ENCODE data around the gene VHLL. TPM values are rescaled to one million over a fixed set of nuclear protein-coding genes. Genes with fewer than 3 reads are reported as not detected.

VHLL gene
- total and polyA plus RNA-seq, 10 of the 15 experiments (the other 5 are each of a cell fraction or from before 2014, with no cell fraction given), result 0.23 TPM; not detected in 9

DNA sequence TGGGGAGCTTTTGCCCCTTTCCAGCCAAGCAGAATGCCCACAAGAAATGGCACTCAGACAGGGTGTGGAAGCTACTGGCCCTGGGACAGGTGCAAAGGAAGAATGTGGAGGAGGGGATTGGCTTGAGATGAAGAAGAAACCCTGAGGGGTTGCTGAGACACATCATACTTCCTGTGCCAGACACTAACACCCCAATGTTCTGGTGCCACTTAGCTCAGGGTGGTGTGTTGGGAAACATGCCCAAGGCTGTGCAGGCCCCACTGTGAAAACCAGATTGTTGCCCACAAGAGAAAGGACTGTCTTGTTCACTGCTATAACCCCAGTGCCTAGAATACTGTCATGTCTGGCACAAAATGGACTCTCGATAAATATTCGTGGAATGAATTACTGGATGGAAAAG is 41.4 kb downstream of the VHLL start:
- TF ChIP-seq ASH2L (IDR thresholded peaks at IDR 0.05; ENCODE audit: borderline replicate concordance, low read depth), result no peak
- no peak for TF ChIP-seq TCF12 (IDR thresholded peaks at IDR 0.05; ENCODE audit: low read depth, low read length)
- TF ChIP-seq MTA2 (IDR thresholded peaks at IDR 0.05; ENCODE audit: low read depth), result no peak
- TF ChIP-seq FOXK2 (IDR thresholded peaks at IDR 0.05), result no peak
- TF ChIP-seq, protein P1, sequence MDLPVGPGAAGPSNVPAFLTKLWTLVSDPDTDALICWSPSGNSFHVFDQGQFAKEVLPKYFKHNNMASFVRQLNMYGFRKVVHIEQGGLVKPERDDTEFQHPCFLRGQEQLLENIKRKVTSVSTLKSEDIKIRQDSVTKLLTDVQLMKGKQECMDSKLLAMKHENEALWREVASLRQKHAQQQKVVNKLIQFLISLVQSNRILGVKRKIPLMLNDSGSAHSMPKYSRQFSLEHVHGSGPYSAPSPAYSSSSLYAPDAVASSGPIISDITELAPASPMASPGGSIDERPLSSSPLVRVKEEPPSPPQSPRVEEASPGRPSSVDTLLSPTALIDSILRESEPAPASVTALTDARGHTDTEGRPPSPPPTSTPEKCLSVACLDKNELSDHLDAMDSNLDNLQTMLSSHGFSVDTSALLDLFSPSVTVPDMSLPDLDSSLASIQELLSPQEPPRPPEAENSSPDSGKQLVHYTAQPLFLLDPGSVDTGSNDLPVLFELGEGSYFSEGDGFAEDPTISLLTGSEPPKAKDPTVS (IDR thresholded peaks at IDR 0.05; ENCODE audit: low read depth, low read length), result no peak
- TF ChIP-seq RBBP5 (conservative IDR thresholded peaks at IDR 0.05), result no peak
- TF ChIP-seq ETV6 (conservative IDR thresholded peaks at IDR 0.05 in 1 of 2, IDR thresholded peaks at IDR 0.05 in 1 of 2; ENCODE audit: borderline replicate concordance in 1 of 2, low read depth in 1 of 2), result no peak
- TF ChIP-seq POU2F2 (IDR thresholded peaks at IDR 0.05; ENCODE audit: borderline replicate concordance, low read depth, low read length), result no peak
- TF ChIP-seq, protein P2, sequence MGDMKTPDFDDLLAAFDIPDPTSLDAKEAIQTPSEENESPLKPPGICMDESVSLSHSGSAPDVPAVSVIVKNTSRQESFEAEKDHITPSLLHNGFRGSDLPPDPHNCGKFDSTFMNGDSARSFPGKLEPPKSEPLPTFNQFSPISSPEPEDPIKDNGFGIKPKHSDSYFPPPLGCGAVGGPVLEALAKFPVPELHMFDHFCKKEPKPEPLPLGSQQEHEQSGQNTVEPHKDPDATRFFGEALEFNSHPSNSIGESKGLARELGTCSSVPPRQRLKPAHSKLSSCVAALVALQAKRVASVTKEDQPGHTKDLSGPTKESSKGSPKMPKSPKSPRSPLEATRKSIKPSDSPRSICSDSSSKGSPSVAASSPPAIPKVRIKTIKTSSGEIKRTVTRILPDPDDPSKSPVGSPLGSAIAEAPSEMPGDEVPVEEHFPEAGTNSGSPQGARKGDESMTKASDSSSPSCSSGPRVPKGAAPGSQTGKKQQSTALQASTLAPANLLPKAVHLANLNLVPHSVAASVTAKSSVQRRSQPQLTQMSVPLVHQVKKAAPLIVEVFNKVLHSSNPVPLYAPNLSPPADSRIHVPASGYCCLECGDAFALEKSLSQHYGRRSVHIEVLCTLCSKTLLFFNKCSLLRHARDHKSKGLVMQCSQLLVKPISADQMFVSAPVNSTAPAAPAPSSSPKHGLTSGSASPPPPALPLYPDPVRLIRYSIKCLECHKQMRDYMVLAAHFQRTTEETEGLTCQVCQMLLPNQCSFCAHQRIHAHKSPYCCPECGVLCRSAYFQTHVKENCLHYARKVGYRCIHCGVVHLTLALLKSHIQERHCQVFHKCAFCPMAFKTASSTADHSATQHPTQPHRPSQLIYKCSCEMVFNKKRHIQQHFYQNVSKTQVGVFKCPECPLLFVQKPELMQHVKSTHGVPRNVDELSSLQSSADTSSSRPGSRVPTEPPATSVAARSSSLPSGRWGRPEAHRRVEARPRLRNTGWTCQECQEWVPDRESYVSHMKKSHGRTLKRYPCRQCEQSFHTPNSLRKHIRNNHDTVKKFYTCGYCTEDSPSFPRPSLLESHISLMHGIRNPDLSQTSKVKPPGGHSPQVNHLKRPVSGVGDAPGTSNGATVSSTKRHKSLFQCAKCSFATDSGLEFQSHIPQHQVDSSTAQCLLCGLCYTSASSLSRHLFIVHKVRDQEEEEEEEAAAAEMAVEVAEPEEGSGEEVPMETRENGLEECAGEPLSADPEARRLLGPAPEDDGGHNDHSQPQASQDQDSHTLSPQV (IDR thresholded peaks at IDR 0.05), result no peak
- intact Hi-C loops (cut with micrococcal nuclease; ENCODE audit: unreplicated experiment), result no loop called here
- CTCF ChIA-PET, result interaction anchor here (0.9 to 1.2 kb wide), 2 partner anchors 62 to 112 kb away, joined by 3 to 4 read pairs; no protein-coding TSS in a partner anchor
- H3K9ac ChIP-seq (ENCODE audit: control insufficient read depth, insufficient read depth, low read length), result no peak overlapping the region
- no peaks in the 10 kb centered on the region for H3K9me3 ChIP-seq (replicated peaks; ENCODE audit: control insufficient read depth, insufficient read depth, low read length)
- no peaks in the 10 kb centered on the region for H3K79me2 ChIP-seq (ENCODE audit: control insufficient read depth, insufficient read depth, low read length)
- SMC1A ChIA-PET (ENCODE audit: uncharacterized antibody, unreplicated experiment), result interaction anchor here (2.0 kb wide), 1 partner anchor 11 kb away, joined by 4 read pairs; no protein-coding TSS in a partner anchor
- H3K4me2 ChIP-seq (ENCODE audit: control insufficient read depth, insufficient read depth), result no peak overlapping the region
- in situ Hi-C loops (cut with MboI), result no loop called here
- ATAC-seq (no peak), FAIRE-seq (no peak), DNase-seq (ENCODE audit: low read depth, low spot score) (no peak)
- no TSS peak for BruUV-seq (replicated peaks)
- no peak overlapping the region for H2AFZ ChIP-seq (ENCODE audit: control insufficient read depth, low read depth, low read length)
- no peak overlapping the region for H3K27ac ChIP-seq (ENCODE audit: control insufficient read depth, insufficient read depth)
- WGBS (ENCODE audit: insufficient coverage, insufficient replicate concordance, low lambda C conversion rate, missing lambda C conversion rate), result 56% methylated on average over 2 of the region's 2 CpGs
- POLR2A ChIA-PET, result interaction anchor here (0.5 kb wide), 1 partner anchor 115 kb away, joined by 3 read pairs; no protein-coding TSS in a partner anchor
- H3K4me1 ChIP-seq (ENCODE audit: control insufficient read depth, insufficient read depth, low read length), result no peaks in the 10 kb centered on the region
- H3K27me3 ChIP-seq (replicated peaks in 1 of 2; ENCODE audit: control insufficient read depth in 2 of 2, insufficient read depth in 2 of 2, low read length in 1 of 2), result no peaks in the 10 kb centered on the region
- peaks cover 41 to 45% of the 10 kb centered on the region in 2 experiments for H3K36me3 ChIP-seq (ENCODE audit: control insufficient read depth in 2 of 2, insufficient read depth in 2 of 2, low read length in 1 of 2)
- H3K4me3 ChIP-seq, result no peak overlapping the region
- H4K20me1 ChIP-seq (ENCODE audit: control insufficient read depth, insufficient read depth), result no peaks in the 10 kb centered on the region
- RAD21 ChIA-PET (ENCODE audit: unreplicated experiment), result no interaction called here

Measured in GM12878 (cell line).